T-helper 1 cell treated with Interleukin-12 subunit alpha and Interleukin-12 subunit beta and Interleukin-4 antibody, amounts not matched to agents 30 ng/mL and 1 ng/mL, for 36 hours (primary cell): Measurements from ENCODE around the gene PFKP. TPM values are rescaled to one million over a fixed set of nuclear protein-coding genes. Genes with fewer than 3 reads are reported as not detected.

Experiments used
- intact Hi-C: fragments of 100-400 bp; cut with micrococcal nuclease; formaldehyde crosslinking; loops from one replicate; pipeline ENCODE4 v1.15.1; 2024
- total RNA-seq: library from RNA; stranded (reverse); gene quantifications from 2 replicates; pipeline ENCODE4 v1.2.3, GENCODE V29; 2022

PFKP gene
- total RNA-seq, 1 donor from 2014 or later: 151 TPM

DNA sequence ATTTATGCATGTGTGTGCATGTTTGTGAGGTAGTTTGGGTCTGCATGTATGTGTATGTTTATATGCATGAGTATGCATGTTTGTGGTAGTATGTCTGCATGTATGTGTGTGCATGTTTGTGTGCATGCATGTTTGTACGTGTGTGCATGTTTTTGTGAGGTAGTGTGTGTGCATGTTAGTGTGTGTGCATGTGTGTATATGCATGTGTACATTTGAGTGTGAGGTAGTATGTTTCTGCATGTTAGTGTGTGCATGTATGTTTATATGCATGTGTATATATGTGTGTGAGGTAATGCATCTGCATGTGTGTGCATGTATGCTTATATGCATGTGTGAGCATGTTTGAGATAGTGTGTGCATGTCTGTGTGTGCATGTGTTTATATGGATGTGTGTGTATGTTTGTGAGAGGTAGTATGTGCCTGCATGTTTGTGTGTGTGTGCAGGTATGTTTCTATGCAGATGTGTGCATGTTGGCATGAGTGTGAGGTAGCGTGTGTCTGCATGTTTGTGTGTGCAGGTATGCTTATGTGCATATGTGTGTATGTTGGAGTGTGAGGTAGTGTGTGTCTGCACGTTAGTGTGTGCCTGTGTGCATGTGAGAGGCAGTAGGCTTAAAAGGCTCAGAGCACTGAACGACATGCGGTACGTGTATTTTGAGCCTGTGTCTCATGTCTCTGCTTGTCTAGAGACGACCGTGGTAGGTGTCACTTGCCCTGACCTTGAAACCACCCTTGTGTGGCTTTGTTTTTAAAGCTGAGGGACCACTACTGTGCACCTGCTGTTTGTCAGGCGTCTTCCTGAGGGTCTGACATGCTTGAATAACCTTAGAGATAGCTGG lies 43.7 kb downstream of the PFKP start:
- intact Hi-C loops: no loop called here

DNA sequence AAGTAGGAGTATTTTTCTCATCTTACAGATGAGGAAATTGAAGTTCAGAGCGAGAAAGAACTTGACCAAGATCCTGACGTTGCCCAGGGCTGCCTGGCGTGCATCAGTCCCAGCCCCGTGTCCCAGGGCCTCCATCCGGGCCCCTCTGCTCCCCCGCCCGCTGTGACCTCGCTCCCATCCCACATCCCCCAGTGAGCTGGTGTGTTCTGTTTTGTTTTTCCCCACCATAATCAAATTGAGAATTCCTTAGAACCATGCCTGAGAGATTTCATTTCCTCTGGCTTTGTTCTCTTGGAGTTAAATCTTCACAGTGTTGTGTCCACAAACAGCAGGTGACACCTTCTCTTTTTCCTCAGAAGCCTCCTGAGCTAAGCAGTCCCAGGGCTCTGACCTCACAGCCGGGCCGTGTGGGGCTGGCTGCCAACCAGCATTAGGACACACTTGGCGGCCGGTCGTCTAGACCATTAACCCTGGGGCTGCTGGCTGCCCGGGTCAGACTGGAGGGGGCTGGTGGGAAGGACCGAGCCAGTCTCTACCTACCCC lies 44.3 kb downstream of the PFKP start:
- intact Hi-C loops: no loop called here

DNA sequence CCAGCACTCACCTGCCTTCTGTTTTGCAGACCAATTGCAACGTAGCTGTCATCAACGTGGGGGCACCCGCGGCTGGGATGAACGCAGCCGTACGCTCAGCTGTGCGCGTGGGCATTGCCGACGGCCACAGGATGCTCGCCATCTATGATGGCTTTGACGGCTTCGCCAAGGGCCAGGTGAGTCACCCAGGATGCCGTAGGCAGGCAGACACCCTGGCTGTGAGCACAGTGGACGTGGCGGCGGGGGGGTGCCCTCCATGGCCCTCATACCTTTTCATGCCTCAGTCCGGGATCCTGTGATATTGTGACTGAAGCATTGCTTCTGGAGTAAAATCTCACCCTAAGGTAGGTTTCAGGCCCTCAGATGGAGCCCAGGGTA lies 46.0 kb downstream of the PFKP start:
- intact Hi-C loops: no loop called here

DNA sequence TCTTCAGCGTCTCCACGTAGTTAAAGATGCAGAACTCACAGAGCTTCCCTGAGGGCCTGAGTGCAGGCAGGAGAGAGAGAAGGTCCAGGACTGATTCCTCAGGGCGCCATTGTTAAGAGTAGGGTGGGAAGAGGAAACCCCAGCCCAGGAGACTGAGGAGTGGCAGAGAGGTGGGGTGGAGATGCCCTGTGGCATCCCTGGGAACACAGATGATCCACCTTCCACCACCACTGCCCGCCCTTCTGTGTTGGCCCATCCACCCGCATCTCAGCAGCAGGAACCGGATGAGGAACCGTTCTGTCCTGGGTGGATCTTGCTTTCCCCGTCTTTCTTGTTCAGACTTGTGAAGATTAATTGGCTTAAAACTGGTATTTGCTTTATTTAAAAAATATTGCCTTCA lies 48.3 kb downstream of the PFKP start:
- intact Hi-C loops: no loop called here

DNA sequence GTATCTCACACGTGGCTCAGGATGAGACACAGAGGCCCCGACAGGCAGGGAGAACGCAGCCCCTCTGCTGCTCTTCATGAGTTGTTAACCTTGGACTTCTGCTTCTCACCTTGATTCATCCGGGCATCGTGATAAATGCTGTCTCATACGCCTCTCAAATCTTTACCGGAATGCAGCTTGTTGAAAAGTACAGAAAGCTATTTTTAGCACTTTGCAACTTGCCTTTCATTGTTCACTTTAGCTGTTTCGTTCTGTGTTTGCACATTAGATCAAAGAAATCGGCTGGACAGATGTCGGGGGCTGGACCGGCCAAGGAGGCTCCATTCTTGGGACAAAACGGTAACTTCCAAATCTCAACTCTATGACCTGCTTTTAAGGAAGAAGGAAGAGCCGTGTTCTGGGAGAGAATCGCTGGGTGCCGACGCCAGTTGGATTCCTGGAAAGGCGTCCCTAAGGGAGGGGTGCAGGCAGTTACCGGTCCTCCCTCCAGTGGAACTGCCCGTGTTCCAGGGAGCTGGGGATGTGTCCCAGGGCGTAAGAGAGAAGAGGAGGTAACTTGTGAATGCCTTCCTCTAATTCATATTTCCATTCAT lies 49.3 kb downstream of the PFKP start:
- intact Hi-C loops: no loop called here

DNA sequence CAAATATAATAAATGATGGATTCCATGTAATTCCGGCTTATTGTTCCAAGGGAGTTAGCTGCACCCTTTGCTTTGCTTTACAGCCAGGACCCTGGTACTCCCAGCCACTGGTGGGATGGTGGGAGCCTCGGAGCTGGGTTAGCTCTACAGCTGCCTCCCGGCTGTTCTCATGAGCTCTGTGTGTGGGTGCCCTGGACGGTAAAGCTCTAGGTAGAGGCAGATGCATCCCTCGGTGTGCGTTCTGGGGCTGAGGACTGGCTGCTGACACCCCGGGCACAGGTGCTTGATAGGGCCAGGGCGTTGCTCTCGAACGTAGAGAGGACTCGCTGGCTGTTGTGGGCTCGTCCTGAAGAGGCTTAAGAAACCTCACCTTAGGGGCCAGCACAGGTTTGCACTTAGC lies 50.1 kb downstream of the PFKP start:
- intact Hi-C loops: no loop called here

DNA sequence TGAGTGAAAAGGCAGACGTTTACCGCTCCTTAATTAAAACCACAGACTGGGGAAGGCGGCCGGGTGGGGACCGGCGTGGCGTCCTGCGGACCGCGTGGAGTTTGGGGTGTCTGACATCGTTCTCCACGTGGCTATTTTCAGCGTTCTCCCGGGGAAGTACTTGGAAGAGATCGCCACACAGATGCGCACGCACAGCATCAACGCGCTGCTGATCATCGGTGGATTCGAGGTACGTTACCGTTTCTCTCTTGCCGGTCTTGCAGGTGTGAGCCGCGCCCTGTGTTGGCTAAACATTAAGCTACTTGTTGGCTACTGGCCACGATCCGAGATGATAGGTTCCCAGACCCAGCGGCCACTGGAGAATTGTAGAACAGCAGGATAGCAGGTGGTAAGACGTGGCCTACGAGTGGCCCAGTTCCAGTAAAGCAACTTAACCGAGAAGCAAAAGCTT lies 51.3 kb downstream of the PFKP start:
- intact Hi-C loops: no loop called here

DNA sequence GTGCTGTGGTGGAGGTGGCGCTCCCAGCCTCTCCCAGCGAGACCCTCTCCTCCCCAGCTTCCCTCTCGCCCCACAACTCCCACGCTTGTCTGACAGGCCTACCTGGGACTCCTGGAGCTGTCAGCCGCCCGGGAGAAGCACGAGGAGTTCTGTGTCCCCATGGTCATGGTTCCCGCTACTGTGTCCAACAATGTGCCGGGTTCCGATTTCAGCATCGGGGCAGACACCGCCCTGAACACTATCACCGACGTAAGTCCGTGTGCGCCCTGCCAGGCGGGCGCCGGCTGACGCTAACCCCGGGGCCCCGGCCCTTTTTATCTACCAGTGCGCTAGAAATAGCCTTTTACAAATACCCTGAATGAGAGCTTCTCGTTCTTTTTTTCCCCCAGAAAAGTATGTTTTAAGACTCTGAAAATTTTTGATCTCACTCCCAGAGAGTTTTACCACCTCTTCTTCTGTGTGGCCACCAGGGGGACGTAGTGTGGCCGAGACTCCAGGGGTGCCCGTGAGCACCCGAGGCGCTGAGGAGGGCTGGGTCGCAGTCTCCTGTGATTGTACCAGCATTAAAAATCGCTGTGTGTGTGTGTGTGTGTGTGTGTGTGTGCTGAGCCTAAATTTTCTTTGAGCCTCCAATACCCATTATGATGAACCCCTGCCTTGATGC lies 52.6 kb downstream of the PFKP start:
- intact Hi-C loops: no loop called here

DNA sequence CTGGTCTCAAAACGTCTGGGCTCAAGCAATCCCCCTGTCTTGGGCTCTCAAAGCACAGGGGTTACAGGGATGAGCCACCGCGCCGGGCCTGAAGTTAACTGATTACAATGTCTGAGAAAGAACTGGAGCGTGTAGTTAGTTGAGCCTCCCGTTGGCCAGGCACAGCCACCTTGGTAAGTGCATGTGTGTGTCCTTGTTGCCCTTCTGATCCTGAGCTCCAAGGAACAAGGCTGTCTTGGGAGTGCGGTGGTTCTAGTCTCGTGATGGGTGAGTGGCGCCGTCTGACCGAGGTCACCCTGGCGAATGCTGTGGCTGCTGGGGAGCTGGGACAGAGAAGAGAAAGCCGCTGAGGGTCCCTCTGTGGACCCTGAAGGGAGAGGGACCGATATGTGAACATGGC lies 54.7 kb downstream of the PFKP start:
- intact Hi-C loops: no loop called here

DNA sequence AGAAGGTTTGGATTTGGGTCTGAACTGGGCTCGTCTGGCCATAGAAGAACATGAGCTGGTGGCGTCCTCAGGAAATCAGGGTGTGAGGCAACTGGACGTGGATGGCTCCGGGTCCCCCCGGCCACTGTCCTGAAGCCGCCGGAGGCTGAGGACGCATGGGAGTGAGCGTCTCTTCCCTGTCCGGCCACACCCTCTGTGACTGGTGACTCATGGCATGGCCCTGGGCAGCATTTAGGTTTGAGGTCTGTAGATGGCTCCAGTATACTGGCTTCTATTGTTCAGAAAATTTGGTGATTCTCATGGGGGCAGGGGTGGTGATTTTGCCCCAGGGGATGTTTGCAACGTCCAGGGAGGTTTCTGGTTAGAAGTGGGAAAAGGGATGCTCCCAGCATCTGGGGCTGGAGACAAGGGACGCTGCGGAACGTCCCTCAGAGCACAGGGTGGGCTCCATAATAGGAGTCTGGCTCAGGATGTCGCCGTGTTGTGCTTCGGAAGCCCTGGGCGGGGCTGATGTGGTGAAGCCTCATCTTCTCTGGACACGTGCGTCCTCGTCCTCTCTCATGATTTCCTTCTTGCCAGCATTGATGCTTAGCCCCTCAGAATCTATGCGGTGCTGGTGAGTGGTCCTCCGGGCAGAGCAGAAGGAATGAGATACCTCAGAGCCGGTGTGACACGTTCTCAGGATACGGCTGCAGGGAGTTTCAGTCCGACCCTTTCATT lies 55.3 kb downstream of the PFKP start:
- intact Hi-C loops: no loop called here

DNA sequence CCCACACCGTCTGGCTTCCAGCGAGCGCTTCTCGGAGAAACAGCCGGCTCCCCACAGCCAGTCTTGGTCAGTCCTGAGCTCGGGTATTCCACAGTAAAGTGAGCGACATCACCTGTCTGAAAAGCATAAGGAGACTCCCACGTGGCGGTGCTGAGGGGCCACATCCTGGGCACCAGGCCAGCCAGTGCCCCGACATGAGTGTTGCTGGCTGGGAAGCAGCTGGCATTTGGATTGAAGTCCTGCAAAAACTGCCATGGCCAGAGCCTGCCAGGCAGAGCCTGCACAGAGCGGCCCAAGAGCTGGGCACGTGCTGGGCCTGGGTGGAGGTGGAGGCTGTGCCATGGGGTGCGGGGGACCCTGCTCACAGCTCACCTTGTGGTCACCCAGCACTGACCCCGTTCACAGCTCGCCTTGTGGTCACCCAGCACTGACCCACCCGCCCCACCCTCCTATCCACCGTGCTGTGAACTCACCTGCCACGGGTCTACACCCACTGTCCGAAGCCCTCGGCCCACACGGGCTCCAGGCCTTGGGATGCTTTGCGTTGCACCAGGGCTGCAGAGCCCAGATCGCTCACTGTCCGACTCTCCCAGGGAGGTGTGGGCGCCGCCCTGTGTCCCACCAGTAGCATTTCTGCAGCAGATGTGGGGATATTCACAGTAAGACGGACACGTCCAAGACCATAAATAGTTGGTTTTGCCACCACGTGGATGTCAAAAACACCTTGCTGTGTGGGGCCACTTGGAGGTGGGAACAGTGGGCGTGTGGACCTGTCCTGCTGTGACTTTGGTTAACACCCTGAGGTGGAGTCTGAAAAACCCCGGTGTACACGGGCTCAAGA lies 56.4 kb downstream of the PFKP start:
- intact Hi-C loops: no loop called here

DNA sequence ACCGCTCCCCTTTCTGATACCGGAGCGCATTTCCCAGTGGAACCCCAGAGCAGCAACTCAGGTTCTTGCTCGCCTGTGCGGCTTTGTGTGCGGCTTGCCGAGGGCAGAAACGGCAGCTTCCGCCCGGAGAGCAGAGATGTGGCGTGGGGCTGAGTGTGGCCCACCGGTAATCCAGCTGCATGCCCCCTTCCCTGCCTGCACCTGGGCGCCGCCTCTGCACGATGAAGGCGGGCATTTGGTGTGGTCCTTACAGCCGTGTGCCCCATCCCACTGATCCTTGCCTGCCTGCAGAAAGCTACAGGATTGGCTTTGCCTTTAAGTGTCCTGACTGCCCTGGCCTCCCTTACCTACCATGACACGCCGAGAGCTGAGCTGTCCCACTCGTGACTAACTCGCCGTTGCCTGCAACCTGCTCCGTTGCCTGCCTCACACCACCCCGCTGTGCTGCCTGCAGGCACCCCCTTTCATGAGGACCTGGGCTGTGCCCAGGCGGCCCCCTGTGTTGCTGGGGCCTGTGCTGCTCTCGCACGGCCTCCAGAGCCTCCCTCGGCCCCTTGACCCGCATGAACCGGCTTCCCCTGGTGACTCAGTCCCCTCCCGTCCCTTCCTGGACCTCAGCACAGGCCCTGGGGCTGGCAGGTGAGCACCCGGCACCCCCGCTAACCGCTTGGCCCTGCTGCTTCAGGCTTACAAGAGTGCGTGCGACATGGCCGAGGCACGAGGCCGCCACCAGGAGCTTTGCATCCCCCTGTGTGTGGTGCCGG lies 57.2 kb downstream of the PFKP start:
- intact Hi-C loops: no loop called here

DNA sequence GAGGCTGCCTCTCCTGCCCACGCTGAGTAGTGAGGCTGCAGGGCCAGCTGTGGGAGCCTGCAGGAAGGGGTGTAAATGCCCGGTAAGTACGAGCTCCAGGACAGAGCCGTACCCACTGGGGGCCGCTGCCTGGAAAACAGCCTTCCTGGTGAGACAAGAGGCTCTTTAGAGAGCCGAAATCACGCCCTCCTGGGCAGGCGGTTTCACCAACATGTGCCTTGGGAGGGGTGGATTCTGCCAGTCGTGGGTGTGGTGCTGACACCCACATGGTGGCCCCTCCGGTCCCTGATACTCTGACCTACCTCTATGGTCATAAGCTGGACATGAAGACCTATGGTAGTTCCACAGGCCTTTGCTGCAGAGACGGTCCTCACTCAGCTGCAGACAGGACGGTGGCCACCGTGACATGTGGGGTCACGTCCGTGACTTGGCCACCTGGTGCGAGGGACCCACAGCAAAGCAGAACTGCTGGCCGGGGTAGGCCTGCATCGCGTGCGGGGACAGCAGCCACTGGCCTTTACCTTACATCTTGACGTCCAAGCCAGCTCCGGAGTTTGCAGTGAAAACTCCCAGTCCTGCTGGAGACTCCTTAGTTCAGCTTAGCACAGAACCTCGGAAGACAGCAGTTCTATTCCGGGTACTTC lies 58.3 kb downstream of the PFKP start:
- intact Hi-C loops: no loop called here

DNA sequence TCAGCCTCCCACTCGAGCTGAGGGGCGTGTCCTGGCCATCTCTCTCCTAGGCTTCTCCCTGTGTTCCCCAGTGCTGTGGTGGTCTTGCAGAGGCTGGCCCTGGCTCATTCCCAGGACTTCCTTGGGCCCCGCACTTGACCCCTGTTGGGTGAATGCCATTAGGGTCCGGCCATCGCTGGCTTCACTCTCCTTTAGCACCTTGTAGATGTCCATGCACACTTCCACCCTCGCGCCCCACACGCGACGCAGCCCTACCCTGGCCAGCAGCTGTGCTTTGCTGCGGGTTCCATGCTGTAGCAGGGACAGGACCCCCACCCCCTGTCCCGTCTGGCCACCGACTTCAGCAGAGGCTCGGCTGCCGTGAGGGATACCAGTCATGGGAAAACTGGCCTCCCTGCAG lies 58.9 kb downstream of the PFKP start:
- intact Hi-C loops: no loop called here

DNA sequence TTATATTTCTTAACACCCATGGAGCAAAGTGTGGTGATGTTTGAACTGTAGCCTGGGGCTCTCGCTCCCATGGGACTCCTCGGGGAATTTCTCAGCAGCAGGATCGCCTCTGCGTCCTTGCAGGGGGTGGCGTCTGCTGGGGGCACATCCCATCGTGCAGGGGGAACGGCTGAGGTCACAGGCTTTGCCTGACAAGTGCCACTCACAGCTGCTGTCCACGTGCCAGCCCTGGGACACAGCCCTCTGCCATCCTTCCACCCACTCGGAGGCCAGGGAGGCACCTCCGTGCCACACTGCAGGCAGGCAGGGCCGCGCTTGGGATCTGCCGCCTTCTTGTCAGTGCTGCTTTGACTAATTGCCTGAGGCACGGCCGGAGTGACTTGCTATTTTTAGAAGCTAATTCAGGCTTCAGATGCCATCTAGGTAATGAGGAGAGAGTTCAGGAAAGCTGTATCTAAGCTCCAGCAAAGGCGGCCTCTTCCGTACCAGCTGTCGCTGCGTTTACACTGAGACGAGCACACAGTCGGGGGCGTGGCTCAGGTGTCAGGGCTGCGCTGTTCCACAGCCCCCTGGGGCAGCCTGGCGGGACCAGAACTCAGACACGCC lies 59.5 kb downstream of the PFKP start:
- intact Hi-C loops: no loop called here

DNA sequence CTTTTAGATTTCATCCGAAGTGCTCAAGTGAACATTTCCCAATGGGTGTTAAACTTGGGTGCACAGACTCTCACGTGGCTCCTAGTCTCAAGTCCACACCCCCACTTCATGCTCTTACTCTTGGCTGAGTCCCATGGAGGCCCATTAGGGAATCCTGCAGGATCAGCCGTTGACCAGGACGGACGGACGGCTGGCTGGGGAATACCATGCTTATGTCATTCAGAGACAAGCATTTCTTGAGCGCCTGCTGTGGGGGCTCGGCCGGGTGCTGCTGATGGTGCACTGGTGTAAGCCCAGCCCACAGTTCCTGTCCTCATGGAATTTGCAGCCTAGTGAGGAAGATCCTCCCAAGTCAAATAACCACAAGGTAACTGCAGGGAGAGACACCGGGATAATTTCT lies 60.6 kb downstream of the PFKP start:
- intact Hi-C loops: no loop called here

DNA sequence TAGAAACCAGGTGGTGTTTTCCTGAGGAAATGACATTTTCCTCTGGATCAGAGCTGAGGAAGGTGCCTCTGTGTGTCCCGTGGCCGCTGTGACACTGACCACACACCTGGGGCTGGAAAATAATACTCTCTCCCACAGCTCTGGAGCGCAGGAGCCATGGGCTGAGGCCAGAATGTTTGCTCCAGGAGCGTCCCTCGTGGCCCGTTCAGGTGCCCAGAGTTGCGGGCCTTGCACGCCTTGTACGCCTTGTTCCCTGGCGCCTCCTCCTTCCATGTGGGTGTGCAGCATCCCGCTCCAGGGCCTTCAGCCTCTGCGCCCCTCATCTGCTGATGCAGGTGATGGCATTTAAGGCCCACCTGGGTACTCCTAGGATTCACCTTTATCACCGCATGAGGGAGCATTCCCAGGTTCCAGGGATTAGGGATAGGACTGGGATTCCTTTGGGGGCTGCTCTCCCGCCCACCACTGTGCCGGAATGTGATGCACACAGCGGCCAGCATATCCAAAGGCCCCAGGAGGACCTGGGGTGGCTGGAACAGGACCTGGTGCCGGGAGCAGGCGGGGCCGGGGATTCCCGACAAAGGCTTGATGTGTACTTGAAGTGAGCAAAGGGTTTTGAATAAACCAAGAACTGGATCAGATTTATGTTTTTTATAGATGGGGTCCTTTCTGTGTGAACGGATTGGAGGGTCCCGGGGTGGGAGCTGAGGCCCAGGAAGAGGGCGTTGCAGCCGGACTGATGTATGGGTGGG lies 61.2 kb downstream of the PFKP start:
- intact Hi-C loops: no loop called here

DNA sequence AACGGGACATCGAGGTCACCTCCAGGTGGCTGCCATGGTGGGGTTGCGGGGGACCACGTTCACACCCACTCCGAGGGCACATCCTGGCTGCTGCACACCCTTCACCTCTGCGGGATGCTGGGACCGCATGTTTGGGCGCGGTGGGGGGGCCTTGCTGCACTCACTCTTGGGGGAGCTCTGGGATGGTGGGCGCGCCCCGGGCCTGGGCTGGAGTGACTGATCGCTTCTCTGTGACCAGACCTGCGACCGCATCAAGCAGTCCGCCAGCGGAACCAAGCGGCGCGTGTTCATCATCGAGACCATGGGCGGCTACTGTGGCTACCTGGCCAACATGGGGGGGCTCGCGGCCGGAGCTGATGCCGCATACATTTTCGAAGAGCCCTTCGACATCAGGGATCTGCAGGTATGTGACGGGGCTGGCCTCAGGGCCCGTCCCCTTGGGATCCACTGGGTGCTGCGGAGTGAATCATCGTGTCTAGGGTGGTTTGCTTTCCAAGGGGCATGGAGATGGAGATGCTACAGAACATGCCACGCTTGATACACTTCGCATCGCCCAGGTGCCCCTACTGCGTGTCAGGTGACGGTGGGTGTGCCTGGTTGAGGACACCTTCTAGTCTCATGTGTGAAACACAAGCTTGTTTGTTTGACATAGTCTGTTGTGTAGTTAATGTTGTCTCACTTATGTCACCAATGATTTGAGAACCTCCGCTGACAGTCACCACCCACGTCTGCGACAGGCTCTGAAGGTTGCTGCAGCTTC lies 62.4 kb downstream of the PFKP start:
- intact Hi-C loops: no loop called here
